ENCODE data around the gene TXNDC9.
"Not testable (repeated sequence)": the region's sequence is repeated elsewhere in the genome, so short reads cannot be mapped to it uniquely, and the experiment has no call there.

The TXNDC9 gene

DNA sequence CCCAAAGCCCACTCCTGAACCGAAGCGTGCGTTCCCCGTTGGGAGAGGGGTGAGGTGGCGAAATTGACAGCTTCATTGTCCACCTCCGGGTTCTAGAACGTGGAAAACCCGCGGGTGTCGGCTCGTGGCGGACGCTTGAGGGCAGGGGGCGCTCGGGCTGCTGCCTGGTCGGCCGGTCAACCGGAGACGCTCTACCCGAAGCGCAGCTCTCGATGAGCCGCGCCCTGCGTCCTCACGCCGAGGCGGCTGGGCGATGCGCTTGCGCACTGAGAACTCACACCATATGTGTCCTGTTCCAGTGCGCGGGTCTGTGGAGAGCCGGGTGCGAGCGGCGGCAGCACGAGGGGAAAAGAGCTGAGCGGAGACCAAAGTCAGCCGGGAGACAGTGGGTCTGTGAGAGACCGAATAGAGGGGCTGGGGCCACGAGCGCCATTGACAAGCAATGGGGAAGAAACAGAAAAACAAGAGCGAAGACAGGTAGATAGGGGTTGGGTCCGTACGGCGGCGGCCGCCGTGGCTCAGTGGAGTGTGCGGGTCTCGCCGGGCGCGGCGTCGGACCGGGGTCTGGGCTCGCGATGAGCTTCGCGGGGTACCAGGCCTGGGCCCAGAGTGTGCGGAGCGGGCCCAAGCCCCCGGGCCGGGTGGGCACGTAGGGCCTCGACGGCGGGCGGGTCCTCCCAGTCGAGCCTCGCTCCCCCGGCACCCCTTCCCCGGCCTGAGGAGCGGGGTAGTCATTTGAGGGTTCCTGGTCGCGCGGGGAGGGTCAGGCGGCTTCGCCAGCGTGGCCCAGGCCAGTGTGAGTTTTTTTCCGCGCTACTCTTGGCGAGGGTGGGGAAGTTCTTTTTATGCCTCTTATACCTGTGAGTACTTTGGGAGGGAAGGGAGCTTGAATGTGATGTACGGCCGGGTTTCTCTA is 1.2 kb upstream of the TXNDC9 start, which contains the start of gene EIF5B:
Gene EIF5B, plus strand, starts transcription at position 277 of the 916 bp plus-strand sequence. Its CDS starts 166 bp downstream, at position 443.
- TF ChIP-seq CTCF (conservative IDR thresholded peaks at IDR 0.05; ENCODE audit: low read depth) = peak; percentile 88
- POLR2A ChIA-PET (ENCODE audit: low non-redundant PET) = interaction anchor here (0.6 to 1.3 kb wide), 2 partner anchors 54 to 196 kb away, joined by 3 read pairs; no protein-coding TSS in a partner anchor
- CTCF ChIA-PET = interaction anchor here (0.6 to 0.7 kb wide), 5 partner anchors 48 to 190 kb away, joined by 3 to 4 read pairs (median 4); no protein-coding TSS in a partner anchor
- H3K27ac ChIP-seq = peak within 1 kb of the TSS; percentile 94
- peak; percentile 91 for DNase-seq (ENCODE audit: low spot score)

GRCh38 chr2:99336804-99337112 is 625 bp upstream of the TXNDC9 start:
- peak; percentile 45 for DNase-seq (ENCODE audit: low spot score)
- peak overlapping the region; percentile 94 for H3K27ac ChIP-seq
- CTCF ChIA-PET = interaction anchor here (0.7 kb wide), 4 partner anchors 48 to 159 kb away, joined by 3 to 4 read pairs (median 4); no protein-coding TSS in a partner anchor
- TF ChIP-seq CTCF (conservative IDR thresholded peaks at IDR 0.05; ENCODE audit: low read depth) = no peak
- POLR2A ChIA-PET (ENCODE audit: low non-redundant PET) = interaction anchor here (0.6 to 1.3 kb wide), 2 partner anchors 55 to 196 kb away, joined by 3 read pairs; no protein-coding TSS in a partner anchor

DNA sequence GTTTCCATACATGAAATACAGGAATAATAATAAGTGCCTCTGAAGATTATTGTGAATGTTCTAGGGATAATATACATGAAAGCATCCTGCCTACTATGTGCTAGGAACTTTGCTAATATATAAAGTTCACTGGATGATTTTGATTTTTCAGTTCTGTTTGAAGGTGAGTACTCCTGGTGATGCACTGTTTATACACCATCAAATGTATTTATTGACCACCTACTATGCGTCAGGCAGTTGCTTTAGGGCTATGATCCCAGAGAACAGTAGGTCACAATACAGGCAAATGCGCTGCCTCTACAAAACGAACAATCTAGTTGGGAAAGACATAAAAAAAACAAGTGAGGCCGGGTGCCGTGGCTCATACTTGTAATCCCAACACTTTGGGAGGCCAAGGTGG is 10.7 kb downstream of the TXNDC9 start:
- TF ChIP-seq CTCF (conservative IDR thresholded peaks at IDR 0.05; ENCODE audit: low read depth) = no peak
- ChIA-PET CTCF (no interaction called here), POLR2A (ENCODE audit: low non-redundant PET) (no interaction called here)

DNA sequence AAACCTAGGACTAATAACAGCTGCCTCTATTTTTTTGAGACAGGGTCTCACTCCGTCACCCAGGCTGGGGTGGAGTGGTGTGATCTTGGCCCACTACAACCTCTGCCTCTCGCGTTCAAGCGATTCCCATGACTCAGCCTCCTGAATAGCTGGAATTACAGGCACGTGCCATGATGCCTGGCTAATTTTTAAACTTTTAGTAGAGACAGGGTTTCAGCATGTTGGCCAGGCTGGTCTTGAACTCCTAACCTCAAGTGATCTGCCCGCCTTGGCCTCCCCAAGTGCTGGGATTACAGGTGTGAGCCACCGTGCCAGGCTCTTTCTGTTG is 18.3 kb downstream of the TXNDC9 start:
- POLR2A ChIA-PET (ENCODE audit: low non-redundant PET); H3K27ac ChIP-seq; DNase-seq (ENCODE audit: low spot score): not testable (repeated sequence)
- CTCF ChIA-PET = interaction anchor here (0.6 kb wide), 1 partner anchor 1933 kb away, joined by 4 read pairs; no protein-coding TSS in a partner anchor

More for the DNA sequence above, 10.7 kb downstream of the TXNDC9 start:
- DNase-seq (ENCODE audit: low spot score) = no peak
- no peak overlapping the region for H3K27ac ChIP-seq

GRCh38 chr2:99317161-99317872 is 18.8 kb downstream of the TXNDC9 start:
- POLR2A ChIA-PET (ENCODE audit: low non-redundant PET) = no interaction called here

GRCh38 chr2:99301097-99301496 is 35.0 kb downstream of the TXNDC9 start, which contains the start of gene LYG1:
LYG1 (minus strand) TSS chr2:99301197; CDS start chr2:99295670, 5,527 bp downstream.
- CTCF ChIA-PET; POLR2A ChIA-PET (ENCODE audit: low non-redundant PET); H3K27ac ChIP-seq; DNase-seq (ENCODE audit: low spot score): not testable (repeated sequence)

More at GRCh38 chr2:99317161-99317872, 18.8 kb downstream of the TXNDC9 start:
- no peak overlapping the region for H3K27ac ChIP-seq
- no peak for TF ChIP-seq CTCF (conservative IDR thresholded peaks at IDR 0.05; ENCODE audit: low read depth)
- CTCF ChIA-PET = interaction anchor here (0.6 kb wide), 1 partner anchor 1934 kb away, joined by 4 read pairs; no protein-coding TSS in a partner anchor
- no peak for DNase-seq (ENCODE audit: low spot score)

GRCh38 chr2:99299580-99299979 is 36.6 kb downstream of the TXNDC9 start:
- POLR2A ChIA-PET (ENCODE audit: low non-redundant PET) = no interaction called here
- no peak for TF ChIP-seq CTCF (conservative IDR thresholded peaks at IDR 0.05; ENCODE audit: low read depth)
- DNase-seq (ENCODE audit: low spot score) = no peak
- no peak overlapping the region for H3K27ac ChIP-seq
- CTCF ChIA-PET = no interaction called here
